ENCODE results near the gene TENM4. TPM values are rescaled to one million over a fixed set of nuclear protein-coding genes. Genes with fewer than 3 reads are reported as not detected.

TENM4 gene
- total RNA-seq, 1 experiment from 2014 or later: 25.0 TPM

DNA sequence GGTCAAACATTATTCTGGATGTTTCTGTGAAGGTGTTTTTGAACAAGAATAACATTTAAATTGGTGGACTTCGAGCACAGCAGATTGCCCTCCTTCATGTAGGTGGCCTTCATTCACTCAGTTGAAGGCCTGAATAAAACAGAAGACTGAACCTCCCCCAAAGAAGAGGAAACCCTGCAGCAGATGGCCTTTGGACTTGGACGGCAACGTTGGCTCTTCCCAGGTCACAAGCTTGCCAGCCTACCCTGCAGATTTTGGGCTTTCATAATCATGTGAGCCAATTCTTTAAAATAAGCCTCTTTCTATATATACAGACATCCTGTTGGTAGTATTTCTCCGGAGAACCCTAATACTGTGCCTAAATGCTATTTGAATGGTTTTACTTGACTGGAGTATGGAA, 434.0 kb downstream of the TENM4 start (continued):
- TF ChIP-seq ZNF532 (CRISPR knock-in tag; IDR thresholded peaks at IDR 0.05; ENCODE audit: borderline replicate concordance) (no peak), ZBTB21 (CRISPR knock-in tag; IDR thresholded peaks at IDR 0.05; ENCODE audit: borderline replicate concordance) (no peak), FOXK1 (CRISPR knock-in tag; IDR thresholded peaks at IDR 0.05) (no peak), IRF2 (CRISPR knock-in tag; IDR thresholded peaks at IDR 0.05; ENCODE audit: borderline replicate concordance, low read depth) (no peak)

DNA sequence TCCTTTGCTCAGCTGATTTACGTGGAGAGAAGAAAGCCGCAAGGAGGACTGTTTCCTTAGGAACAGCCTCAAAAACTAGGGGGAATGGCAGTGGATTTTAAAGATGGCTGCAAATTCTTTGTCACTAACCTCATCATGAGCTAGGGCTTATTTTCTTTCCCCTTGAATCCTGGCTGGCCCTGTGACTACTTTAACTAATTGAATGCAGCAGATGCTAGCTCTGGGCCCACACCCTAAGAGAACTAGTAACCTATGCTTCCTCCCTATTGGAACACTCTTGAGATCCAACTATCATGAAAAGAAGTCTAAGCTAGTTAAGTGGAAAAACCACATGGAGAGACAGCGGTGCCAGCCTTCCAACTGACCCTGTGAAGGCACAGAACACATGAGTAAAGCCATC, 444.8 kb downstream of the TENM4 start:
- ChIA-PET CTCF (interaction anchor here (1.3 to 1.5 kb wide), 2 partner anchors 35 to 104 kb away, joined by 3 to 5 read pairs; no protein-coding TSS in a partner anchor), POLR2A (no interaction called here)
- H3K4me3 Mint-ChIP-seq: no peak overlapping the region
- no peak overlapping the region for H3K27ac Mint-ChIP-seq
- H3K4me1 Mint-ChIP-seq: no peaks in the 10 kb centered on the region
- no peaks in the 10 kb centered on the region for H3K27me3 Mint-ChIP-seq (ENCODE audit: low read depth)
- no peak for DNase-seq (ENCODE audit: low spot score)
- no peak for ATAC-seq
- TF ChIP-seq ZNF263 (CRISPR knock-in tag; IDR thresholded peaks at IDR 0.05; ENCODE audit: low read depth) (no peak), FOXP1 (CRISPR knock-in tag; IDR thresholded peaks at IDR 0.05; ENCODE audit: borderline replicate concordance) (no peak), SMAD3 (CRISPR knock-in tag; IDR thresholded peaks at IDR 0.05; ENCODE audit: borderline replicate concordance) (no peak), HMGA2 (CRISPR knock-in tag; IDR thresholded peaks at IDR 0.05) (no peak), ZBTB21 (CRISPR knock-in tag; IDR thresholded peaks at IDR 0.05; ENCODE audit: borderline replicate concordance) (no peak), ZNF671 (CRISPR knock-in tag; IDR thresholded peaks at IDR 0.05) (no peak), CTCF (IDR thresholded peaks at IDR 0.05) (no peak), NR1H2 (CRISPR knock-in tag; IDR thresholded peaks at IDR 0.05) (no peak), GABPB1 (CRISPR knock-in tag; IDR thresholded peaks at IDR 0.05) (no peak), ZNF532 (CRISPR knock-in tag; IDR thresholded peaks at IDR 0.05; ENCODE audit: borderline replicate concordance) (no peak), GTF2I (CRISPR knock-in tag; conservative IDR thresholded peaks at IDR 0.05) (no peak), ZNF396 (CRISPR knock-in tag; IDR thresholded peaks at IDR 0.05; ENCODE audit: borderline replicate concordance) (no peak), ZNF512 (CRISPR knock-in tag; IDR thresholded peaks at IDR 0.05; ENCODE audit: borderline replicate concordance) (no peak), ZSCAN18 (CRISPR knock-in tag; IDR thresholded peaks at IDR 0.05) (no peak)
- TF ChIP-seq, protein P1, sequence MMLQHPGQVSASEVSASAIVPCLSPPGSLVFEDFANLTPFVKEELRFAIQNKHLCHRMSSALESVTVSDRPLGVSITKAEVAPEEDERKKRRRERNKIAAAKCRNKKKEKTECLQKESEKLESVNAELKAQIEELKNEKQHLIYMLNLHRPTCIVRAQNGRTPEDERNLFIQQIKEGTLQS (CRISPR knock-in tag; conservative IDR thresholded peaks at IDR 0.05): no peak
- TF ChIP-seq, protein P2, sequence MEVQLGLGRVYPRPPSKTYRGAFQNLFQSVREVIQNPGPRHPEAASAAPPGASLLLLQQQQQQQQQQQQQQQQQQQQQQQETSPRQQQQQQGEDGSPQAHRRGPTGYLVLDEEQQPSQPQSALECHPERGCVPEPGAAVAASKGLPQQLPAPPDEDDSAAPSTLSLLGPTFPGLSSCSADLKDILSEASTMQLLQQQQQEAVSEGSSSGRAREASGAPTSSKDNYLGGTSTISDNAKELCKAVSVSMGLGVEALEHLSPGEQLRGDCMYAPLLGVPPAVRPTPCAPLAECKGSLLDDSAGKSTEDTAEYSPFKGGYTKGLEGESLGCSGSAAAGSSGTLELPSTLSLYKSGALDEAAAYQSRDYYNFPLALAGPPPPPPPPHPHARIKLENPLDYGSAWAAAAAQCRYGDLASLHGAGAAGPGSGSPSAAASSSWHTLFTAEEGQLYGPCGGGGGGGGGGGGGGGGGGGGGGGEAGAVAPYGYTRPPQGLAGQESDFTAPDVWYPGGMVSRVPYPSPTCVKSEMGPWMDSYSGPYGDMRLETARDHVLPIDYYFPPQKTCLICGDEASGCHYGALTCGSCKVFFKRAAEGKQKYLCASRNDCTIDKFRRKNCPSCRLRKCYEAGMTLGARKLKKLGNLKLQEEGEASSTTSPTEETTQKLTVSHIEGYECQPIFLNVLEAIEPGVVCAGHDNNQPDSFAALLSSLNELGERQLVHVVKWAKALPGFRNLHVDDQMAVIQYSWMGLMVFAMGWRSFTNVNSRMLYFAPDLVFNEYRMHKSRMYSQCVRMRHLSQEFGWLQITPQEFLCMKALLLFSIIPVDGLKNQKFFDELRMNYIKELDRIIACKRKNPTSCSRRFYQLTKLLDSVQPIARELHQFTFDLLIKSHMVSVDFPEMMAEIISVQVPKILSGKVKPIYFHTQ (CRISPR knock-in tag; IDR thresholded peaks at IDR 0.05): no peak
- peaks cover 20% of the 10 kb centered on the region for H3K9me3 Mint-ChIP-seq
- peaks cover 10% of the 10 kb centered on the region for H3K36me3 Mint-ChIP-seq

All from WTC11 (cell line).